Measurements from ENCODE around the gene STMN3.
"Not testable (repeated sequence)": the region's sequence is repeated elsewhere in the genome, so short reads cannot be mapped to it uniquely, and the experiment has no call there.

Gene STMN3

GRCh38 chr20:63675681-63676368 lies 22.6 kb upstream of the STMN3 start:
- DNase-seq: no peak

DNA sequence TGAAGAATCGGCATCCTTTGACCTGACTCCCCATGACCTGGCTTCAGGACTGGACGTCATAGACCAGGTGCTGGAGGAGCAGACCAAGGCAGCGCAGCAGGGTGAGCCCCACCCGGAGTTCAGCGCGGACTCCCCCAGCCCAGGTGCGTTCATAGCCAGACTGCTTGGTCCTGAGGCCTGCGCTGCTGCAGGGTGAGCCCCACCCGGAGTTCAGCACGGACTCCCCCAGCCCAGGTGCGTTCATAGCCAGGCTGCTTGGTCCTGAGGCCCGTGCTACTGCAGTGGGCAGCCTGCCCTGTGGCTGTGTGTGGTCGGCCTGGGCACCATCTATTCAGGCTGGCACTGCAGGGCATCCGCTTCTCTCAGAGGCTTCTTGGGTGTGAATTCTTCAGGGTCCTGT lies 20.7 kb upstream of the STMN3 start:
- no peak for DNase-seq

GRCh38 chr20:63672666-63673065 lies 19.4 kb upstream of the STMN3 start:
- no peak for DNase-seq

DNA sequence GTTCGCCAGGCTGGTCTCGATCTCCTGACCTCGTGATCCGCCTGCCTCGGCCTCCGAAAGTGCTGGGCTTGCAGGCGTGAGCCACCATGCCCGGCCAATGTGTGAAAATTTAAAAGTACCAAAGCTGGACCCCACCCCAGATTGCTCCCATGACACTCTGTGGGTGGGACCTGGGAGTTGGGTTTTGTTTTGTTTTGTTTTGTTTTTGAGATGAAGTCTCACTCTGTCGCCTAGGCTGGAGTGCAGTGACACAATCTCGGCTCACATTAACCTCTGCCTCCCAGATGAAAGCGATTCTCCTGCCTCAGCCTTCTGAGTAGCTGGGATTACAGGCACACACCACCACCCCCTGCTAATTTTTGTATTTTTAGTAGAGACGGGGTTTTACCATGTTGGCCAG lies 18.5 kb upstream of the STMN3 start:
- not testable (repeated sequence) for DNase-seq

DNA sequence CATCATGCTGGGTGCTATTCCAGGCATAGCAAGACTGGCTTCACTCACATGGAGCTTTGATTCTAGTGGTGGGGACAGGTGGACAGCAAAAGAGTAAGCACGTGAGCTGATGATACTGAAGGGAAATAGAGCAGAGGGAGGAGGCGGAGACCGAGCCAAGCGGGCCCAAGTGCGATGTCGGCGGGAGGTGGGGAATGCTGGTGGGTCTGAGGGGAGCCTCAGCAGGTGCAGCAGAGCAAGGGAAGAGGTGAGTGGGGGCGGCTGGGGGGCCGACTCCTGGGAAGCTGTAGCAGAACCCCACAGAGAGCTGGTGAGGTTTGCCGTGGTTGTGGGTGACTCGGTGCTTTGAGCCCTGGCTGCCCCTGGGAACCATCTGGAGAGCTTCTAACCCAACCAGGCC lies 15.1 kb upstream of the STMN3 start:
- DNase-seq: no peak

DNA sequence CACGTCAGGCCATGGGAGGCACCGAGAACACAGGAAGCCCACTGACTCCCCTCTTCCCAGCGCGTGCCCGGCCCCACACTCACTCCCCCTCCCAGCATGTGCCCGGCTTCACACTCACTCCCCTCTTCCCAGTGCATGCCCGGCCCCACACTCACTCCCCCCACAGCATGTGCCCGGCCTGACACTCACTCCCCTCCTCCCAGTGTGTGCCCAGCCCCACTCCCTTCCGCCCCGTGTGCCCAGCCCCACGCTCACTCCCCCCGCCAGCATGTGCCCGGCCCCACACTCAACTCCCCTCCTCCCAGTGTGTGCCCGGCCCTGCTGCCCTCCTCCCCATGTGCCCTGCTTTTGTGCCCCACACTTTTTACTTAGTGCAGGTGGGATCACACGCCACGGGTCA lies 14.6 kb upstream of the STMN3 start:
- no peak for DNase-seq

DNA sequence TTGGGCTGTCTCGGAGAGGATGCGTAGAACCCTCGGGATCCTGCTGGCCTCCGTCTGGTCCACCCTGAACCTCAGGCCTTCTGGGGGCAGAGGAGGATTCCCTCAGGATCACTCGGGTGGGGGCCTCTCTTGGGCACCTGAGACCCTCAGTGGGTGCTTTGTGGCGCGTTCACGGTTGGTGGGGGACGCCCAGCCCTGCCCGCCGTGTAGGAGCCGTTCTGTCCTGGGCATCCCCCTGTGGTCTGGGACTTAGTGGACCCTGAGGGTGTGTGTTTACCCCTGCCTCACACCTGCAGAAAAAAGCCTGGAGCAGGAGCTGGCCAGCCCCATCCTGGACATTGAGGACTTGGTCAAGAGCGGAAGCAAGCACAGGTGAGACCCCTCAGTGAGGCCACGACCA lies 12.5 kb upstream of the STMN3 start:
- DNase-seq: no peak

- DNase-seq: no peak
Measured at GRCh38 chr20:63664861-63665594, 11.8 kb upstream of the STMN3 start.

- no peak for DNase-seq
Measured at GRCh38 chr20:63664143-63664851, 11.1 kb upstream of the STMN3 start.

DNA sequence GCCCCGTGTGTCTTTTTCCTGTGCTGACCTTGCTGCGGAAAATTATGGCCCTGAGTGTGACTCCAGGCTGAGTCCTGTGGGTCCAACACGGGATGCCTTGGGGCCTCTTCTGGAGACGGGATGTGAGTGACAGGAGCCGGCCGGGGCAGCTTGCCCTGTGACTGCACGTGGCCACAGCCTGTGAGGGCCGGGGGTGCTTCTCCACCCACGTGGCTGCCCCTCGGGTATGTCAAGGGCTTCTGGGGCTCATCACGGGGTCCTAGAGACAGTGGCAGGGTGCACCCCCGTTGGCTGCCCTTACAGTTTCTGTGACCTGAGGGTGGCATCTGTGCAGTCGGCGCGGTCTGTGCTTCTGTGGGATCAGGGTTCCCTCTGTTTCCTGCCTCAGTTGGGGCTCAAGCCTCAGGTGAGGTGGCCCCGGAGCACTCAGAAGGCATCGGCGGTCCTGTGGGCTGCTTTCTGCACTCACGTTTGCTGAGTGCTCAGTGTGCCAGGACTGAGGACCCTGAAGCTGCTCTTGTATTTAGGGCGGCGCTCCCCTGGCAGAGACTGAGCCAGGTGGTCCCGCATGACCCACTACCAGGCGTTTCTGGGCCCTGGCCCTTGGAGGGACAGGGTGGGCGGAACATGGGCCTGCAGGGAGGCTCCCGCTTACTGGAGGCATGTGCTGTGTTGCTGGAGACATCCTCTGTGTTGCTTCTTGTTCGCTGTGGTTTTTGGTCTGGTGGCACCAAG lies 10.3 kb upstream of the STMN3 start:
- DNase-seq: no peak

DNA sequence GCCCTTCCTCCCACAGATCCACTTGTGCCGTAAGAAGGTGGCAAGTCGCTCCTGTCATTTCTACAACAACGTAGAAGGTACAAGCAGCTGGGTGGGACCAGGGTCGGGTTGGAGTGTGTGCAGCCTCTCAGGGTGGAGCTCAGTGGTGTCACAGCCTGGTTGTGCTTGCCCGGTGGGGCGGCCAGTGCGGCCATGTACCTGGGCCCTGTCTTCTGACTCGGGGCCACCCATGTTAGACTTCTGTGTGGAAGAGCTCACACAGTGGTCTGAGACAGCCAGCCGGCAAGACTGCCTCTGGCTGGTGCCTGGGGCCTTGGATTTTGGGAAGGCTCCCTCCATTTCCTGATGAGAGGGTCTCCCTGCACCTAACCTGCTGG lies 9.6 kb upstream of the STMN3 start:
- DNase-seq: no peak

DNA sequence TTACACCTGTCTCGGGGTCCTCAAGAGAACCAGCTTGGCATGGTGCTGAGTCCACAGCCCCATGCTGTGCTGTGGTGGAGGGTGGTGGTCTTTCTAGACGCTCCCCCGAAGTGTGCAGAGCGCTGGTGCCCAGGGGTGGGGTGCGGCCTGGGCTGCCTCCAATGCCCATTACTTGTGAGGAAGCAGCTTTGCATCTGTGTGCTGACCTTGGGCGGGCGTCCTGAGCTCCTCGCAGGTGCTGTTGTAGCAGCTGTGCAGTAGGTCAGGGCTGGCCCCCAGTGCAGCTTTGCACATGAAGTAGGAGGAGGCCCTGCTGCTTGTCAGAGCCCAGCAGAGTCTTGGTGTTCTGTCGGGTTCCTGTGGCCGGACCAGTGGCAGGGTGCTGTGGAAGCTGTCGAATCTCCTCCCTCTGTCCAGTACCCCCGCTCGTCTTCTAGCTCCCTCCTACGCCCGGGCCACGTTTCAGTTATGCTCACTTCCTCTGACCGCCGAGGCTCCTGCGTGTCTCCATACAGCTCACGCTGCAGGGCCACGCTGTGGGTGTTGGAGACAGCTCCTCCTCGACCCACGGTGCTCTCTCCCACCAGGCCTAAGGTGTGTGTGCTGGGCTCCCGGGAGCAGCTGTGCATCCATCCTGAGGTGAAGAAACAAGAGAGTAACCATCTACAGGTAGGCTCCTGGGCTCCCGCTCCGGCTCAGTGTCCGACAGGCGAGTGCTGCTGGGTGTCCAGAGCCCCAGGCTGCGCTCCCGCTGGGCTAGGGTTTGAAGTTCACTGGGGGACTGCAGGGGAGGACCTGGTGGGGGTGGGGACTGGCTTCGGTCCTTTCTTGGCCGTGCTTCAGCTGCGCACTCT lies 9.0 kb upstream of the STMN3 start:
- no peak for DNase-seq

DNA sequence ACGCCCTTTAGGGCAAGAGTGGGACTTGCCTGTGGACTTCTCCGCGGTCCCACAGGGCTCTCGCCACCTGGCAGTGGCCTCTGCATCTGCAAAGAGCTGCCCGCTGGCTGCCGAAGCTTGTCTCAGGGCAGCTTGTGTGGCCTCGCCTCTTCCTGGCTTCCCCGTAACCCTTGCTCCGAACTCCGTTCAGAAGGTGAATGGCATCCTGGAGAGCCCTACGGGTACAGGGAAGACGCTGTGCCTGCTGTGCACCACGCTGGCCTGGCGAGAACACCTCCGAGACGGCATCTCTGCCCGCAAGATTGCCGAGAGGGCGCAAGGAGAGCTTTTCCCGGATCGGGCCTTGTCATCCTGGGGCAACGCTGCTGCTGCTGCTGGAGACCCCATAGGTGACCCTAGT lies 7.9 kb upstream of the STMN3 start:
- no peak for DNase-seq

DNA sequence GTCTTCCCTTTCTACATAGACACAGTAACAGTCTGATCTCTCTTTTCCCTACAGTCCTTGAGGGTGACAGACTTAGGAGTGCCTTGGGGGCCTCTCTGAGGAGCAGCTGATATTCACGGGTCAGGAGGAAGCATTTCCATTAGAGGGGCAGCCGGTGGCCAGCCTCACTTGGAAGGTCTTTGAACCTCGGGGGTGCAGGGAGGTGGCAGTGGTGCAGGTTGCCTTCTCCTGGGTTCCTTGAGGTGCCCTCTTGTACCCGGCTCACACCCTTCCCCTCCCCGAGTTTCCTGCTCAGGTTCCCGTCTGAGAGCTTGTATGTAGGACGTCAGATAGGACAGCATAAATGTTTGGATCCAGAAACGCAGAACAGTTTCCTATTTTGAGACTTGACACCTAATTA lies 7.4 kb upstream of the STMN3 start:
- no peak for DNase-seq

- DNase-seq: not testable (repeated sequence)
Measured at GRCh38 chr20:63660174-63660573, 7.0 kb upstream of the STMN3 start.

DNA sequence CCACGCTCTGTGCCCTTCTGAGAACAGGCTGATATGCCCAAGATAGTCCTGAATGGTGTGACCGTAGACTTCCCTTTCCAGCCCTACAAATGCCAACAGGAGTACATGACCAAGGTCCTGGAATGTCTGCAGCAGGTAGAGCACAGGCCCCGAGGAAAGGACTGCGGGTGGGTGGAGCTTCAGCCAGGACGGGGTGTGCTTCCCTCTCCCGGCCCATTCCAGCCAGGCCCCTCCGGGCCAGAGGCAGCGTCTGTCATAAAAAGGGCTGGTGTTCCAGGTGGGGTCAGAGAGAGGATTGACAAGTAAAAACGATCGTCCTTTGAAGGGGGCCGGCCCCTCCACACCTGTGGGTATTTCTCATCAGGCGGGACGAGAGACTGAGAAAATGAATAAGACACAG lies 6.1 kb upstream of the STMN3 start:
- no peak for DNase-seq

DNA sequence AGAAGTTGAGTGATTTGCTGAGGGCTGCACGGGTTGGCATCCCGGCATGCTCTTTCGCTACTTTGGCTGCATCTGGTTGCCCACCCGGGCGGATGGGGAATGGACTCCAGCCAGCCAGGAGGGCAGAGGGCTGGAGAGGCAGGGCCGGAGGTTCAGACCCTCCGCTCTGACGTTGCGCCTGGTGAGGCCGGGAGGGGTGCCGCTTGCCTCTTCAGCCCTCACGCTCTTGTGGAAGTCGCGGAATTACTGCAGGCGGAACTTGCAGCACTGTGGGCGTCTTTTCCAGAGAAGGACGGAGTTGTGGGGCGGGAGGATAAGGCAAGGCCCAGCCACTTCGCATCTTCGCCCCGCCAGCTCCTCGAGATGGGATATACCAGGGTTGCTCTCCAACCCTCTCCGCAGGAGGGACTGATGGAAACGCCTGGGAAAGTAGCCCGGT lies 5.5 kb upstream of the STMN3 start:
- no peak for DNase-seq

DNA sequence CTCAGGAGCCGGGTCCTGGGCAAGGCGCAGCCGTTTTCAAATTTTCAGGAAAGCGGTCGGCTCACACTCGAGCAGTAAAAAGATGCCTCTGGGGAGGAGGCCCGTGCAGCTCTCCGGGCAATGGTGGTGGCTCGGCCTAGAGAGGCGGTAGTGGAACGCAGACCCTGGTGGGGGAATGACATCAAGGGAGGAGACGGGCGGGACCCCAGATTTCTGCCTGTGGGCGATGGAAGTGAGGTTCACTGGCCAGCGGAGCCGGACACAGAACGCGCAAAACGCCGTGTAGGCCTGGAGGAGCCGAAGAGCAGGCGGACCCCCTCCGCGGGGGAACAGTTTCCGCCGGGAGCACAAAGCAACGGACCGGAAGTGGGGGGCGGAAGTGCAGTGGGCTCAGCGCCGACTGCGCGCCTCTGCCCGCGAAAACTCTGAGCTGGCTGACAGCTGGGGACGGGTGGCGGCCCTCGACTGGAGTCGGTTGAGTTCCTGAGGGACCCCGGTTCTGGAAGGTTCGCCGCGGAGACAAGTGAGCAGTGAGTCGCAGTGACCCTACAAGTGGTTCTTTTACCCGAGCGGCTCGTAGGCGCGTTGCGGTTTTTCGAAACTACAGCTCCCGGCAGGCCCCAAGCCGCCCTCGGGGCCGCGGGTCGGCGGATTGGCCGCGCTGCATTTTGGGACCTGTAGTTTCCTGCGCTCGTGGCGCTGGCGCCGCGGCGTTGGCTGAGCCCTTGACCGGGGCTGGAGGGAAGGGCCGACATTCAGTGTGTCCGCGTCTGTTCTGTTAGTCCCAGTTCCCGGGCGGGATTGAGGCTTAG lies 4.9 kb upstream of the STMN3 start, which contains the start of gene RTEL1:
Gene RTEL1, plus strand, starts transcription at position 376 of the 812 bp plus-strand sequence. CDS start 1,091 bp downstream, outside the sequence.
- peak; percentile 96 for DNase-seq

DNA sequence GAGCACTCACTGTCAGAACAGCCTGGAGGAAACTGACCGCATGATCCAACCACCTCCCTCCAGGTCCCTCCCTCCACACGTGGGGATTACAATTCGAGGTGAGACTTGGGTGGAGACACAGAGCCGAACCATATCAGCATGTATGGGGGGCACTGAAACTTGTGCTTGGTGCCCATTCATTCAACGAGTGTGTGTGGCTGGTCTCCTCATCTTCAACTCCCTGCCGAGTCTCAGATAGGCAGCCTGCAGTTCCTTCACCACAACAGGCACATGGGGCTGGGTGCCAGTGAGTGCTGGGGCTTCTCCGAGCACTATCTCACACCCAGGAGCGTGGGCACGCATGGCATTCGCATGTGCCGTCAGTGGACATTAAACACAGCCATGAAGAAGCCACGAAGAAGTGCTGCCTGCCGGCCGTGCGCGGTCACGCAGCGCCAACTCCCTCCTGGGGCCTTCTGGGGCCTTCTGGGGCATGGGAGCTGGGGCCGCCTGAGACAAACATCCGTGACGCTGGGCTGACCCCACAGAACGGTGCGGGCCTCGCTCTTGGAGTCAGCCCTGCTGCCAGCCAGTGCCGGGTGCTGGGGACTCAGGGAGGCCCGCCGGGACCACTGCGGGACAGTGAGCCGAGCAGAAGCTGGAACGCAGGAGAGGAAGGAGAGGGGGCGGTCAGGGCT lies 4.2 kb upstream of the STMN3 start:
- DNase-seq: no peak

DNA sequence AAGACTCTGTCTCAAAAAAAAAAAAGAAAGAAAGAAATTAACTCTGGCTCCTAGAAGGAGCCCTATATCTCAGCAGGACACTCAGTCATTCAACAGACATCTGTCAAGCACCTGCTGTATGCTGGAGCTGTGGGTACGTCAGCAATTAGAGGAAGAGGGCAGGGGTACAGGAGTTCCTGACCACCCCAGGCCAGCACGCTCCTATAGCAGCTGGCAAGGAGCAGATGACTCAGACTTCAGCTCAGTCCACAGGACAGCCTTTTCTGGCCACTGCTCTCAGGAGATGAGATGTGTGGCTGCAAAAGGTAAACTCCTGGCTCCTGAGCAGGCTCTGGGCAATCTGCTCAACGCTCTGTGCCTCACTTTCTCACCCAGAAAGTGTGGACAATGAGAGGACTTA lies 3.2 kb upstream of the STMN3 start:
- DNase-seq: no peak

GRCh38 chr20:63655249-63655648 lies 2.0 kb upstream of the STMN3 start:
- DNase-seq: no peak

Measured in KG1 (cell line).